HG02885 (cell line): ENCODE results near the gene FOXS1.
A peak's percentile ranks its signal among the peaks of the same experiment; 100 is the strongest.
"Not testable (repeated sequence)": the region's sequence is repeated elsewhere in the genome, so short reads cannot be mapped to it uniquely, and the experiment has no call there.

Source experiments
- ATAC-seq: cut with Tn5 transposase; IDR thresholded peaks from one replicate; pipeline ENCODE4 v1.9.1; 2021; ENCODE audit warnings: mild to moderate bottlenecking; ENCODE audit not compliant: unreplicated experiment, poor library complexity

FOXS1 gene

DNA sequence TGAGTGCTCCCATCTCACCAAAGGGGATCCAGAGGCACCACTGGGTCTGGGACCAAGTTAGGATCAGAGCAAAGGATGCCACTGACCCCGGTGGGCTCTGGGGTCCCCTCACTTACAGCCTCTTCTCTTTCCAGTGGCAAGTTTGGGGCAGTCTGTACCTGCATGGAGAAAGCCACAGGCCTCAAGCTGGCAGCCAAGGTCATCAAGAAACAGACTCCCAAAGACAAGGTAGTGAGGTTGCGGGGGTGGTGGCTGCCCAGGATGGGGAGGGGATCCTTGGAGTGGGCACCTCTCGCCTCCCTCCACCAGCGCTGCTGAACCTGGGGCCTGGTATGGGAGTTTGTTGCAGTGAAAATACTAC, 21.3 kb downstream of the FOXS1 start:
- no peak for ATAC-seq

DNA sequence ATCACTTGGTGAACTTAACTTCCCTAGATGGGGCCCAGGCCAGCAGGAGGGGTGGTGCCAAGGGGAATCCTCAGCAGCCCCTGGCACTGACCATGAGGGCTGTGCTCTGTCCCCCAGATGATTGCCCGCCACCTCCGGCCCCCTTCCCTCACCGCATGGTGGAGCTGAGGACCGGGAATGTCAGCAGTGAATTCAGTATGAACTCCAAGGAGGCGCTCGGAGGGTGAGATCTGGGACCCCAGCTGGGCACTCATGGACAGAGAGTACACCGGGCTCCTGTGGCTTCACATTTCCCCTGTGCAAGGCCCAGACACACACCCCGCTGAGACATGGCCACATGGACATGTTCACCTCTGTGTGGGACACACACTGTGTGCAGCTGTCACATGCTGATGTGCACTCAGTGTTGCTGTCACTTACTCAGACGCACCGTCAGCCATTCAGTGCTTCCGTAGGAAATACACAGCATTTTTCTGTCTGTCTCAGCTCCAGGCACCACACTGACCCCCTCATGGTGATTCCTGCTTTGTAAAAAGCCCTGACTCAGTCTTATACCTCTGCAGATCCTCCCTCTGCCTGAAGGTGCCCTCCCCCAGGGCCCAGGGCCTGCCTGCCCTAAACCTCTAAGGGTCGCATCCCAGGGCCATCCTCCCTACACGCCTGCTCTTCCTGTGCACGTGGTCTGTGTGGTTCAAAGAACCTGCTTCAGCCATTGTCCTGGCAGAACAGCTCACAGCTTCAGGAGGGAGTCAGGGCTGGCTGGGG, 21.9 kb downstream of the FOXS1 start:
- ATAC-seq, result no peak

DNA sequence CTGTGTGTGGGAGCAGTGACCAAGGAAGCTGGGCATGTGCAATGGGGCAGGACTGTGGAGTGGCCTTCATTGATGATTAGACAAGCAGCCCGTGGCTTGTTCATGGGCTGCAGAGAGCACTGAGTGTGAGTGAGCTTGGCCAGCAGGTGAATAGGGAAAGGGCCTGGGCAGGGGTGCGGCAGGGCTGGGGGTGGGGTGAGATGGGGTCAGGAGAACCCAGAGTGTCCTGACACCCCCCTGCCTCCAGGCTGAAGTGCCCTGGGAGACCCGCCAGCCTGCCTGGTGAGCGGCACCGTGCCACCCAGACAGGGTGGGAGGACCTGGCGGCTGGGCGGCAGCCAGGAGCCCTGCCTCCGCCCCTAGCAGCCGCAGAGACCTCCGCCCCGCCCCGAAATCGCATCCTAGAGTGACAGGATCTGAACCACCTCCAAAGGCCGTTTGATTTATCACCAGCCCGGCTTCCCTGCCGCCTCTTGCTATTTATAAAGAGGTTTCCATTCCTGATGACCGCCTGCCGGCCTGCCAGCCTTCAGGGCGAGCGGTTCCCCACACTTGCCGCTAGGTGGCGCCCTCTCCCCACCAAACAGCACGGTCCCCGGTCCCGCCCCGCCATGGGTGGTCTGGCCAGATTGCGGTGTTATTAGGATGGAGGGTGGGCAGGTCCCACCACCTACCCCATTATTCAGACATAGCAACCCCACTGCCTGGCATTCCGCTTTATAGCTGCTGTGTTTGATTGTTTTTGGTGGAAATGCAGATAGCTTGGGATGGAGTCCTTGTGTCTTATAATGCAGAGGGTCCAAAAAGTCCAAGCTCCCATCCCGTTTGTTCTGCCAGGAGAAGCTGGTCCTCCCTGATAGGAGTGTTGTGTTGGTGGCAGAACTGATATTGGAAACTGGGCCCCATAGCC, 22.7 kb downstream of the FOXS1 start:
- ATAC-seq, result peak; percentile 65

DNA sequence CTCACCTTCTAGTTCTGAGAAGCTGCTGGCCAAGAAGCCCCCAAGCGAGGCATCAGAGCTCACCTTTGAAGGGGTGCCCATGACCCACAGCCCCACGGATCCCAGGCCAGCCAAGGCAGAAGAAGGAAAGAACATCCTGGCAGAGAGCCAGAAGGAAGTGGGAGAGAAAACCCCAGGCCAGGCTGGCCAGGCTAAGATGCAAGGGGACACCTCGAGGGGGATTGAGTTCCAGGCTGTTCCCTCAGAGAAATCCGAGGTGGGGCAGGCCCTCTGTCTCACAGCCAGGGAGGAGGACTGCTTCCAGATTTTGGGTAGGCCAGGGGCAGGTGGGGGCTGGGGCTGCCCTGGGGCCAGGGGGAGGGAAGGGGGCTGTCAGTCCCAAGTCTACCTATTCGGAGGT, 24.0 kb downstream of the FOXS1 start:
- ATAC-seq, result no peak

DNA sequence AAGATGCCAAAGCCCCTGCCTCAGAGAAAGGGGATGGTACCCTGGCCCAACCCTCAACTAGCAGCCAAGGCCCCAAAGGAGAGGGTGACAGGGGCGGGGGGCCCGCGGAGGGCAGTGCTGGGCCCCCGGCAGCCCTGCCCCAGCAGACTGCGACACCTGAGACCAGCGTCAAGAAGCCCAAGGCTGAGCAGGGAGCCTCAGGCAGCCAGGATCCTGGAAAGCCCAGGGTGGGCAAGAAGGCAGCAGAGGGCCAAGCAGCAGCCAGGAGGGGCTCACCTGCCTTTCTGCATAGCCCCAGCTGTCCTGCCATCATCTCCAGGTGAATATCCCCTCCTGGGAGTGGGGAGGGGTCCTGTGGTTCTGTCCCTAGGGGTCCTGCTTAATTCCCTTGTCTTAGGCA, 25.2 kb downstream of the FOXS1 start:
- no peak for ATAC-seq

DNA sequence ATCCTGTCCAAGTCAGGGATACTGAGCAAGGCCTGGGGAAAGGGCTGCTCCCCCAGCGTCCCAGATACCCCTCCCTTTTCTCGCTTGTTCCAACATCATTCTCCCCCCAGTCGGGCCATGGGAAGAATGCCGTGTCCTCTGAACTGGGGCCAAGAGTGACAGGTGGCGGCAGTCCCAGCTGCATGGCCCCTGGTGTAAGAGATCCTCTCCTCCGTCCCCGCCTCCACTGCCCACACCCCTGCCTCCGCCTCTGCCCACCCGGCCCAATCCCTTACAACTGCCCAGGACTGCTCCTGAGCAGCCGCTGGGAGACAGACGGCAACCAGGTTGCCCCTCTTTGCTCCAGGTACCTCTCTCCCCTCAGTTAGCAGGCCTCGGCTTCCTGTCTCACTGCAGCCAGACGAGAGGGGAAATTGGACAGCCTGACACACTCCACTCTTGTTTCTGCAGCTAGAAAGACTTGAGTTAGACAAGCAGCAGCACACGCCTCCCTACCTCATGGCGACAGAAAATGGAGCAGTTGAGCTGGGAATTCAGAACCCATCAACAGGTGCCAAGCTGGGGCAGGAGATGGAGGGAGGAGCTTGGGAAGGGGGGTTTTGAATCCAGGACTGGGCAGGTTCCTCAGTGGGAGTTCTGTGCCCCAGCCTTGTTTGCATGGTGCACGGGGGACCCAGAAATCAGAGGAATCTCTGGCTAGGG, 26.2 kb downstream of the FOXS1 start, which contains the start of gene MYLK2:
Gene MYLK2, plus strand, starts transcription at position 274 of the 702 bp plus-strand sequence. Its CDS starts 225 bp downstream, at position 499.
- no peak for ATAC-seq

DNA sequence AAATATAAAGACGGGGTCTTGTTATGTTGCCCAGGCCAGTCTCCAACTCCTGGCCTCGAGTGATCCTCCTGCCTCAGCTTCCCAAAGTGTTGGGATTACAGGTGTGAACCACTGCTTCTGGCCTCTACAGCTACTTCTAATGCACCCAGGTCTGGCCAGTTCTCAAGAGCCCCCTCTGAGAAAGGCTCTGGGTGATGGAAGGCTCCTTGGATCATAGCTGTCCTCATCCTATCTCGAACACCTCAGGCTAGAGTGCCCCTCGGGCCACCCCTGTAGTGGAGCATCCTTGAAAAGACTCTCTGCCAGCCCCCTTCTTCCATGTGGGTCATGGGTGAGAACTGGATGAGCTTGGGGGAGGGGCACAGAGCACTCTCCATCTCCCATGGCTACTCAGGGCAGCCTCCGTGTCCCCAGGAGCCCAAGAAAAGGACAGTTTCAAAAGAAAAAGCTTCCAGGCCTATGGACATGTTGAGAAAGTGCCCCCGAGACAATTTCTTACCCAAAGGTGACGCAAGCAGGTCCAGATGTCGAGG, 27.0 kb downstream of the FOXS1 start:
- no peak for ATAC-seq

DNA sequence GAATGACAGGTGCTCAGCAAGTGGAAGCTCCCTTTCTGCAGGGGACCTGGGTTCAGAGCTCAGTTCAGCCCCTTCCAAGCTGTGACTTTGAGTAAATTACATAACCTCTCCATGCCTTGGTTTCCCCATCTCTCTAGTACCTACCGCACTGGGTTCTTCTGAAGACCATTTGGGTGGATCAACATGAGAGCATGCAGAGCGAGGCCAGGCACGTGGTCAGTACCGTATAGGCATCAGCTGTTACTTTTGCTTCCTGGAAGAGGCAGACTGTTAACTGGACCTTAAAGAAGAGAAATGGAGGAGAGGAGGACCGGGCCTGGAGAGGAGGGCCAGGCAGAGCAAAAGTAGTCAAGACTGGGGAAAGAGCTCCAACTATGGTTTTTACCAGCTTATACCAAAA, 27.9 kb downstream of the FOXS1 start:
- ATAC-seq, result no peak

DNA sequence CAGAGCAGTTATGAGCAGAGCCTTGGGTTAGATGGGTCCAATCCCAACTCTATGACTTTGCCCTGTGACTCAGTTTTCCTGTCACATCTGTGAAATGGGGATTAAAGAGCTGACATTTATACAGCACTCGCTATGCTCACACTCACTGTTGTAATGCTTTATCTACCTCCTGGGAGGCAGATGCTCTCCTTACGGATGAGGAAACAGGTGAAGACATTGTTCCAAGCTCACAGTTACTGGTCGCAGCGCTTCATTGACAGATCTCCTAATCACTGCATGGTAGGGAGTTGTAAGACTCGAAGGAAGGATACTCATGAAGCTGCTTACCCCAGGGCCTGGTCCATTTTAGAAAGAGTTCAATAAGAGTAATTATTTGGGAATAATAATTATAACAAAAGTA, 29.2 kb downstream of the FOXS1 start:
- ATAC-seq, result no peak

DNA sequence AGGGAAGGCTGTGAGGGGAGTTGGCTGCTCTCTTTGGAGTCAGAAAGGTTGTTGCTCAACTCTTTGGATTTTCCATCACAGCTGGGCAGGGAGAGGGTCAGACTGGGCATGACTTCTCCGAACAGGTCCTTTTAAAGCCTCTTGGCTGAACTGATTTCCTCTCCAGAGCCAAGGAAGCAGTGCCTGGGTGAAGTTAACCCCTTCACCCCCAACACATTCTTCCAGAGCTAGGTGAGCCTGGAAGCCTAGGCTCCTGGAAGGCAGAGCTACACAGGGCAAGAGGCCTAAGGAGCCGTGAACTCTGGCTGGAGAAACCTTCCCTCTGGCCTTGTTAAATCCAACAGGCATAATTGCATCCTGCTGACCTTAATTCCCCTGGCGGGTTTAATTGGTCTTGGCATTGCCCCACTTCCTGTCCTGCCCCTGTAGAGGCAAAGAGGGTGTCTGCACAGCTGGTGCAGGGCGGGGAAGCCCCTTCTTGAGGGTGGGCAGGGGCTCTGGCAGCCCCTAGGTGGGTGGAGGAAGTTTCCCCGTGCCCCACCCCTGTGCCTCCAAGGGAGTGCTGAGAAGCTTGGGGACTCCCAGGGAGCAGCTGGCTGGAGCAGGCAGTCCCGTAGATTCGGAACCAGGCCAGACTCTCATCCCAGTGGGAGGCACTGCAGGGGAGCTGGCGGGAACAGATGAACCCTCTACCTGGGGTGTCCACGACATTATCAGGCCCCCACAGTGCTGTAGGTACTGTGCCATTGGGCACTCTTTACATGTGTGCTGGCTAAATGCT, 29.8 kb downstream of the FOXS1 start:
- ATAC-seq, result no peak

DNA sequence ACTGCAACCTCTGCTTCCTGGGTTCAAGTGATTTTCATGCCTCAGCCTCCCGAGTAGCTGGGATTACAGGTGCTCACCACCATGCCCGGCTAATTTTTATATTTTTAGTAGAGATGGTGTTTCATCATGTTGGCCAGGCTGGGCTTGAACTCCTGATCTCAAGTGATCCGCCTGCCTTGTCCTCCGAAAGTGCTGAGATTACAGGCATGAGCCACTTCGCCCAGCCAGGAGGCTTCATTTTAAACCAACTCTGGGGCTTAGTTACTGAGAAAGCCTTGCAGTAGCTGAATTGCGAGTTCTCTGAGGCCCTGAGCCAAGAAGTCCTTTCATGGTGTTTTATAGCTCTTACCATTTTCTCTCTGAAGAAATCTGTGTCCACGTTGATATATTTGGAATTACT, 31.3 kb downstream of the FOXS1 start:
- not testable (repeated sequence) for ATAC-seq

DNA sequence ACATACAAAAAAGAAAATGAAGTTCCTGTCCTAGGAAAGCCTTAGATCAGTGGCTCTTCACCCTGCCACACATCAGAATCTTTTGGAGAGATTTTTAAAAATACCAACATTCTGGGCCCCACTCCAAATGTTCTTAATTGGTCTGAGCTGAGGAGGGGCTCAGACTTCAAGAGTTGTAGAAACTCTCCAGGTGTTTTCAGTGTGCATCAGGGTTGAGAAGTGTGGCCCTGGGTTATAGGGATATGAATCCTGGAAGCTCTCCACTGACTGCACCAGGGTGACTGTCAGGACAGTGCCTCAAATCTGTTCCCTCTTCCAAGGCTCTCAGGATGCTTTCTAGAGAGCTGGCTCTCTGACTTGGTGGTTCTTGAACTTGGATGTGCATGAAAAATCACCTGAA, 31.8 kb downstream of the FOXS1 start:
- ATAC-seq, result no peak

DNA sequence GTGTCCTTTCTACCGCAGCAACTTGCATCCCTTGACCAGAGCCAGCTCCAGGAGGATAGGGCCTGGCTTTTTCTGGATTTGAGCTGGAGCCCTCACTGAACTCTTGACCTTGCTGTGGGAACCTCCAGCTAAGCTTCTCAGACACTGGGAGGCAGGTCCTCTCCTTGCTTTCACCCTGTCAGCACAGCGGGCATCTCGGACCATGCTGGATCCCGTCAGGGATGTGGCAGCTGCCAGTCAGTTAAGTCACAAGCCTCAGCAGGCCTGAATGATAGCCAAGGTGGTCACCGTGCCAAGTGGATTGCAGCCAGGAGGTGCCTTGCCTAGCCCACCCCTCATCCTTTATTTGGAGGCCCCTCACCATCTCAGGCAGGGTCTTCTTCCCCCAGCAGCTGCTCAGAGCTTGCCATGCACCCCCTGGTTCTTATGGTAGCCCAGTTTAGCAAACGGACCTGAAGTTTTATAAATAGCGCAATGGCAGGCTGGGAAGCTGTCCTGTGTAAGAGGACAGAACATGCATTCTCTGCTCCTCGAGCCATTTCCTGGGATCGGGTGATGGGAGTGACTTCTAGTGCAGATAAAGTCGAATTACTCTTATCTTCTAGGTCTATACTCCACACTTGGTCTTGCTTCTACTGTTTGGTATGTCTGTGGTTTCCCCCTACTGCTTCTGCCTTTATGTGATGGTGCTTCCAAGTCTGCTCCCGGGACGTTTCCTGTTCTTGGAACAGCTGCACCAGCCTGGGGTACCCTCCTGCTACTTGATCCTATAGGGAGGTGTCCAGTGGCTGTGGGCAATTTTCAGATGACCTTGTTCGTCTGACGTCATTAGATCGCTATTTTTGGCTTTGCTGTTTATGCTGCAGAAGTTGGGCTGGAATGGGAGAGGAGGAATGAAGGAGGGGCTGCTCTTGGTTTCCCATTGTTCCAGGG, 33.3 kb downstream of the FOXS1 start:
- no peak for ATAC-seq

DNA sequence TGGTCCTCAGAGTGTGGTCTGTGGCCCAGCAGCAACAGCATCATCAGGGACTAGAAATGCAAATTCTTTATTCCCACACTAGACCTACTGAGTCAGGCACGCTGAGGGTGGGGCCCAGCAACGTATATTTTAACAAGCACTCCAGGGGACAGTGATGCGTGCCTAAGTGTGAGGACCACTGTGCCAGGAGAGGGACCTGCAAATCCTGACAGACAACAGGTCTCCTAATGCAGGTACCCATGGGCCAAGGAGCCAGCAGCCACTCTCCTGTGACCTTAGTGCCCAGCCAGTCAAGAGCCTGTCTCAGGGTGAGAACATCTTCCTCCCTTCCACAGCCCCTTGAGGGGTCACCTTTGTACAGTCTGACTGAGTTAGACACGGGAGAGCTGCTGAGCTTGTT, 34.2 kb downstream of the FOXS1 start:
- no peak for ATAC-seq

DNA sequence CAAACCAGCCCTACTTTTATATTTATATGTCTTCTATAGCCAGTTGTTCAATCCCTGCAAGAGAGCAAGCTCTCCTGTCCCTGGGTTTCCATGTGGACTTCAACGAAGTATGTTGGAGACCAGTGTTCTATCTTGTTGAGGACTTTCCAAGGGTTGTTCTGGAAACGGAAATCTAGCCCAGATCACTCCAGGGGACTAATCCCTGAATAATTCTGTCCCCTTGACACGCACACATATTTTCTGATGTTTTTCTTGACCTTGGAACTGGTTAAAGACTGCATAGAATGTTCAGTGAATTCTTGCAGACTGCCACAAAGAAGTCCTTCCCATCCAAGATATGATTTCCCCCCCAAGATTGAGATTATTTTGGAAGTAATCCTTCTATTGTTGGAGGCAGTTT, 35.7 kb downstream of the FOXS1 start:
- no peak for ATAC-seq

DNA sequence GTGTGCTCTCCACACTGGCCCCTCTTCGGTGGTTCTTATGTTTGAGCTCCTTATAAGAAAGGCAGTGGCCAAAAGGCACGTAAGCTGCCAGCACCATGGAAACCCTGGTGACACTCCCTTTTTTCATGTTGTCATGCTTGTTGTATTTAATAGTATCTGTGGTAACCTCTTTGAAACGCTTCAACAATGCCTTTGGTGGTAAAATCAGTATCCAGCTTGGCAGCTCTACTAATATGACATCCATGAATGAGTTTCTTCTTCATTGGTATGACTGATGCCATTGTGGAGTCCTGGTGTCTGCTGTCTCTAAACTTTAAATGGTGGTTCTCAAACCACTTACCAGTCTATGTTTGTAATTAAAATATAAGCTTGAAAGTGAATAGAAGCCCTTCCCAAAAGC, 36.9 kb downstream of the FOXS1 start:
- no peak for ATAC-seq

DNA sequence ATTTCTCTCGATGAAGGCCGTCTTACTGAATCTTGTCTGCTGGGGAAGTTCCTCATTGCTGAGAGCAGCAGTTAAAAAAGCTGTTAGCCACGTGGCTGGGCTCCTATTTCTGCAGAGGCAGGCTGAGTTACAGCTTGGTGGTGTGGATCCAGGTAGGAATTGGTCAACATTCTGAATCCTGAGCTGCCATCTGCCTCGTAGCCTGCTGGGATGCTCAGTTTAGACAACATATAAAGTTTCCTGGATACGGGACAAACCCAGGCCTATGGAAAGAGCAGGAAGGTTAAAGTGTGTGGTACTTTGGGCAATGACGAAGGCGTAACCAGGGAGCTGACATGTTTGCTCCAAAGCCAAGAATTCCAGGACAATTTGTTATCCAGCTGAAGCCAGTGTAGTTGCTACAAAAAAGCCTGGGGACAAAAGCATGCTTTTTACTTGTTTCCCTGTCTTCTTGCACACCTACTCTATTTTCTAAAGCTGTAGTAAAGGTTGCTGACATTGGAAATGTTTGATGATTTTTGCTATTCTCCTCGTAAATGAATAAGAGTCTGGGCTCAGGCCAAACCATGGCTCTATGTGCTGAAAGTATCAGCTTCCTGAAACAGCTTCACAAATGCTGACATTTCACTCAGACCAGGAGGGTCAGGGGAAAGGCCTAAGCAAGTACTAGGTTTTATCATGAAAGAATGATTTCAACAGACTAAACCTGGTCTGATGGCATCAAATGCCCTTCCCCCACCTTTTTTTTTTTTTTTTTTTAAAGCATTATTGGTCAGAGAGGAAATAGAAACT, 38.6 kb downstream of the FOXS1 start:
- ATAC-seq, result no peak
